Measurements from ENCODE around the gene GPRIN3.
"Not testable (repeated sequence)": the region's sequence is repeated elsewhere in the genome, so short reads cannot be mapped to it uniquely, and the experiment has no call there.

Gene GPRIN3

DNA sequence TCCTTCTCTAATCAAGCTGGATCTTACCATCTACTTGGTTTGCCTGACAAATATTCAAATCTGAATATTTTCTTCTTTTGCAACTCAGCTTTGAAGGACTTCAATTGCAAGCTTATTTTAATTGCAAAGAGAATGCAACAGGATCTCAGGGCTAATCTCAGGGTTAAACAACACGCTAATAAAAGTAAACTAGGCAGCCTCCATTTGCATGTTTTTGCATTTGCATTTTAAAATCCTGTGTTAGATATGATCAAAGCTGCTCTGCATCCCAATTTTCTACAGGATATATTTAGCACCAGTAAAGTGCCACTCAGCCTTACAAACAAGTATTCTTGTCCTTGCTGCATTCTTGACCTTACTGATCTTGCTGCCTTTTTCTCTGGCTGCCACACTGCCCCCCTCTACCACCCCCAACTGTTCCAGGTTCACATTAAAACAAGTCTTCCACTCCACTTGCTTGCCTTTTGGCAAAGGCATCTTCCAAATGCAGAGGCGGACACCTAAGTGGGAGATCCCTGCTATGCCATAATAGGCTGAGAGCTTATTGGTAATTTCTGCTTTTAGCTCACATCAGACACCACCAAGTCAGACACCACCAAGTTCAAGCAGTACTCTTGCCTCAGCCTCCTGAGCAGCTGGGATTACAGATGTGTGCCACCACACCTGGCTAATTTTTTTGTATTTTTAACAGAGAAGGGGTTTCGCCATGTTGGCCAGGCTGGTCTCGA, 48.1 kb downstream of the GPRIN3 start:
- H3K9ac ChIP-seq (ENCODE audit: insufficient read length, low read depth), result no peak overlapping the region
- no peaks in the 10 kb centered on the region for H3K4me1 ChIP-seq (ENCODE audit: insufficient read depth, insufficient read length)

DNA sequence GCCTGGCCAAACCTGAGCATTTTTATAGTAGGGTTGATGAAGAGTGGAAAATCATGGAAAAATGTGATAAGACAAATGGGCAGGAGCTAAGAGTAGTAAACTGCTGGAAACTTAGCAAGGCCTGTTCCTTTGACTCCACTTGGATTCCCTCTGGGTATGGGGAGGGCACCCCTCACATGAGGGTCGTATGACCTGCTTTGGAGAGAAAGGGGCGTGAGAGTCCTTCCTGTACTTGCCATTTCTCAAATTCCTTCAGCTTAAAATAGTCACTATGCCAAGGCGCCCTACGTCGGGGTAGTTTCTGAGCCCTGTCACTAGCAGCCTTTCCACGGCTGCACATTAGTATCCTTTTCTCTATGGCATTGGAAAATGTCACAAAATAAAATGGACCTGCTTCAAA, 49.1 kb downstream of the GPRIN3 start:
- DNase-seq (ENCODE audit: low read depth, low spot score), result no peak
- no peak overlapping the region for H3K4me3 ChIP-seq (ENCODE audit: insufficient read length, low read depth)
- no peaks in the 10 kb centered on the region for H3K9me3 ChIP-seq (ENCODE audit: insufficient read depth, low read length)
- H3K27me3 ChIP-seq (ENCODE audit: insufficient read depth, insufficient read length), result no peaks in the 10 kb centered on the region
- no peaks in the 10 kb centered on the region for H3K4me1 ChIP-seq (ENCODE audit: insufficient read depth, insufficient read length)
- TF ChIP-seq SUZ12 (IDR thresholded peaks at IDR 0.05; ENCODE audit: extremely low read depth, insufficient read depth, insufficient read length) (no peak), YY1 (IDR thresholded peaks at IDR 0.05; ENCODE audit: insufficient read depth, insufficient read length) (no peak), ZNF274 (IDR thresholded peaks at IDR 0.05; ENCODE audit: low read depth, low read length) (no peak)
- H3K36me3 ChIP-seq (ENCODE audit: insufficient read depth, insufficient read length, low read length), result no peaks in the 10 kb centered on the region
- no peak overlapping the region for H3K9ac ChIP-seq (ENCODE audit: insufficient read length, low read depth)

More for the DNA sequence above, 48.1 kb downstream of the GPRIN3 start:
- Histone ChIP-seq H3K9me3 (ENCODE audit: insufficient read depth, low read length) (no peaks in the 10 kb centered on the region), H3K27me3 (ENCODE audit: insufficient read depth, insufficient read length) (no peaks in the 10 kb centered on the region), H3K36me3 (ENCODE audit: insufficient read depth, insufficient read length, low read length) (no peaks in the 10 kb centered on the region), H3K4me3 (ENCODE audit: insufficient read length, low read depth) (no peak overlapping the region)
- DNase-seq (ENCODE audit: low read depth, low spot score), result no peak
- no peak for TF ChIP-seq SUZ12 (IDR thresholded peaks at IDR 0.05; ENCODE audit: extremely low read depth, insufficient read depth, insufficient read length)

DNA sequence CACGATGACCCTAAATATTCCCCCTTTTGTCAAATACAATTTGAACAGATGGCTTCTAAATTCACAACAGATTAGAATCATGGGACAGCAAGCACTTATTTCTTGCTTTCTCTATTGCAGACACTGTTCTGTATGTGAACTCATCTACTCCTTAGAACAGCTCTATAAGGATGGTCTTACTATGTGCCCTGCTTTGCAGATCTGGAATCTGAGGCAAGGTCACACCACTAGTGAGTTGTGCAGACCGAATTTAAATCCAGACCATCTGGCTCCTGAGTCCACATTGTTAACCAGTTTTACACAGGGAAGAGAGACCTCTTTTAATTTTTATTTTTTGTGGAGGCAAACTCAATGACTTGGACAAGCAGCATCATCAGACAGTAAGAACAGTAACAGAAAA, 50.2 kb downstream of the GPRIN3 start:
- Histone ChIP-seq H3K4me1 (ENCODE audit: insufficient read depth, insufficient read length) (no peaks in the 10 kb centered on the region), H3K9me3 (ENCODE audit: insufficient read depth, low read length) (no peaks in the 10 kb centered on the region), H3K36me3 (ENCODE audit: insufficient read depth, insufficient read length, low read length) (no peaks in the 10 kb centered on the region), H3K27me3 (ENCODE audit: insufficient read depth, insufficient read length) (no peaks in the 10 kb centered on the region), H3K4me3 (ENCODE audit: insufficient read length, low read depth) (no peak overlapping the region), H3K9ac (ENCODE audit: insufficient read length, low read depth) (no peak overlapping the region)
- TF ChIP-seq YY1 (IDR thresholded peaks at IDR 0.05; ENCODE audit: insufficient read depth, insufficient read length) (no peak), SUZ12 (IDR thresholded peaks at IDR 0.05; ENCODE audit: extremely low read depth, insufficient read depth, insufficient read length) (no peak), ZNF274 (IDR thresholded peaks at IDR 0.05; ENCODE audit: low read depth, low read length) (no peak)
- DNase-seq (ENCODE audit: low read depth, low spot score), result no peak

DNA sequence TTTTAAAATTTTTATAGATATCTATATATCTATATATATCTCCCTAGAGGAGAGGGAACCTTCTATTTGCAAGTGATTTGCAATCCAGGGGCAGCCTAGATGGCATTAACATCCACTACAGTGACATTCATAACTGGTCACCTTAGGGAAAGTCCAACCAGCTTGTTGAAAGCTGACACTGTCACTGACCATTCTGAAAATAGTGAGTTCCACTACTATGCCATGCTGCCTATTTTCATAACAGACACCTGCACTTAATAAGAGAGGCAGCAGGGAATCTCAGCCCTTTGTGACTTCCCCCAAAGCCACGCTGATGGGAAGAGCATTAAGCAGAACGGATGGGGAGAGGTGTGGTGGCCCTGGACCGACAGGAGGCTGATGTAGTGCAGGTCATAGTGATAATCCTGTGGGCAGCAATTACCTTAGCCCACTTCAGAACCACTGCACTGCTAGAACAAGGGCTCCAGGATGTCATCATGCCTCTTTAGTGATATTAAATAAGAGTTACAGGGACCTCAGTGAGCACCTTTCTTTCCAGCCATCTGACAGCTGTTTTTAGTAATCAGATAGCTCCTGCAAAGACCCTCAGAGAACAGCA, 51.3 kb downstream of the GPRIN3 start:
- Histone ChIP-seq H3K36me3 (ENCODE audit: insufficient read depth, insufficient read length, low read length) (no peaks in the 10 kb centered on the region), H3K27me3 (ENCODE audit: insufficient read depth, insufficient read length) (no peaks in the 10 kb centered on the region), H3K4me3 (ENCODE audit: insufficient read length, low read depth) (no peak overlapping the region), H3K4me1 (ENCODE audit: insufficient read depth, insufficient read length) (no peaks in the 10 kb centered on the region), H3K9me3 (ENCODE audit: insufficient read depth, low read length) (no peaks in the 10 kb centered on the region), H3K9ac (ENCODE audit: insufficient read length, low read depth) (no peak overlapping the region)
- DNase-seq (ENCODE audit: low read depth, low spot score), result no peak
- TF ChIP-seq SUZ12 (IDR thresholded peaks at IDR 0.05; ENCODE audit: extremely low read depth, insufficient read depth, insufficient read length) (no peak), ZNF274 (IDR thresholded peaks at IDR 0.05; ENCODE audit: low read depth, low read length) (no peak), YY1 (IDR thresholded peaks at IDR 0.05; ENCODE audit: insufficient read depth, insufficient read length) (no peak)

DNA sequence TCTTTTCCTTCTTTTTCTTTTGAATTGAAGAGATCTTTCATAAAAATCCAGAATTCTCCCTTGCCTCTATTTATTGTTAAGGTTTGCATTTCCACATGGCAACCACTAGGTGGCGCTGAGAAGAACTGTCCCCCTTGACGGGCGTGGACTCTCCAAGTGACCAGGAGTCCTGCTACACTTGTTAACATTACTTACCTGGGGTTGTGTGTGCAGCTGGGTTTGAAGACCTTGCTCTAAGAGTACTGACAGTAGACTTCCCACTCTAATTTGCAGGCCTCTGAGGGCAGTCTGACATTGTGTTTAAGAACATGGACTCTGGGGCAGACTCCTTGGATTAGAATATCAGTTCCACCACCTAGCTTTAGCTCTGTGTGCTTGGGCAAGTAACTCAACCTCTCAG, 52.8 kb downstream of the GPRIN3 start:
- Histone ChIP-seq H3K9ac (ENCODE audit: insufficient read length, low read depth) (no peak overlapping the region), H3K9me3 (ENCODE audit: insufficient read depth, low read length) (no peaks in the 10 kb centered on the region), H3K36me3 (ENCODE audit: insufficient read depth, insufficient read length, low read length) (no peaks in the 10 kb centered on the region), H3K4me3 (ENCODE audit: insufficient read length, low read depth) (no peak overlapping the region), H3K4me1 (ENCODE audit: insufficient read depth, insufficient read length) (no peaks in the 10 kb centered on the region), H3K27me3 (ENCODE audit: insufficient read depth, insufficient read length) (no peaks in the 10 kb centered on the region)
- no peak for TF ChIP-seq ZNF274 (IDR thresholded peaks at IDR 0.05; ENCODE audit: low read depth, low read length)
- no peak for TF ChIP-seq YY1 (IDR thresholded peaks at IDR 0.05; ENCODE audit: insufficient read depth, insufficient read length)
- TF ChIP-seq SUZ12 (IDR thresholded peaks at IDR 0.05; ENCODE audit: extremely low read depth, insufficient read depth, insufficient read length), result no peak
- DNase-seq (ENCODE audit: low read depth, low spot score), result no peak

DNA sequence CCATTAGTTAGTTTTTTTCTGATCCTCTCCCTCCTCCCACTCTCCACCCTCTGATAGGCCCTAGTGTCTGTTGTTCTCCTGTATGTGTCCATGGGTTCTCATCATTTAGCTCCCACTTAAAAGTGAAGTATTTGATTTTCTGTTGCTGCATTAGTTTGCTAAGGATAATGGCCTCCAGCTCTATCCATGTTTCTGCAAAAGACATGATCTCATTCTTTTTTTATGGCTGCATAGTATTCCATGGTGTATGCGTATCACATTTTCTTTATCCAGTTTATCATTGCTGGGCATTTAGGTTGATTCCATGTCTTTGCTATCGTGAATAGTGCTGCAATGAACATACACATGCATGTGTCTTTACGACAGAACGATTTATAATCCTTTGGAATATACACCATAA, 53.3 kb downstream of the GPRIN3 start:
- H3K9me3 ChIP-seq (ENCODE audit: insufficient read depth, low read length); H3K4me1 ChIP-seq (ENCODE audit: insufficient read depth, insufficient read length); H3K9ac ChIP-seq (ENCODE audit: insufficient read length, low read depth); H3K4me3 ChIP-seq (ENCODE audit: insufficient read length, low read depth); H3K36me3 ChIP-seq (ENCODE audit: insufficient read depth, insufficient read length, low read length); H3K27me3 ChIP-seq (ENCODE audit: insufficient read depth, insufficient read length); DNase-seq (ENCODE audit: low read depth, low spot score): not testable (repeated sequence)

DNA sequence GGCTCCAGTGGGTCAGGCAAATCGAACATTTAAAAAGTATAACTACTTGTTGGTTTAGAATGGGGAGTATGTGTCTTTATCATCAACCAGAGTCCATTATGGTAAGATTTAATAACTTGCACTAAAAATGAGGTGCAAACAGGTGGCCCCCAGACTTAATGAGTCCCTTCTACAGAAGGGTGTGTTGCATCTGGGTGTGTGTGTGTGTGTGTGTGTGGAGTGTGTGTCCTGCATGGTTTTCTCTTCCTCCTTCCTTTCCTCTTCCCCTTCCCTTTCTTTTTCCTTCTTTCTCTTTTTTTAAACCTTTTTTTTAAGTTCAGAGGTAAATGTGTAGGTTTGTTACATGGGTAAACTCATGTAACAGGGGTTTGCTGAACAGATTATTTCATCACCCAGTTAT, 53.7 kb downstream of the GPRIN3 start:
- H3K4me1 ChIP-seq (ENCODE audit: insufficient read depth, insufficient read length), result no peaks in the 10 kb centered on the region
- no peak overlapping the region for H3K4me3 ChIP-seq (ENCODE audit: insufficient read length, low read depth)

More for the DNA sequence above, 53.7 kb downstream of the GPRIN3 start:
- no peak for DNase-seq (ENCODE audit: low read depth, low spot score)
- TF ChIP-seq SUZ12 (IDR thresholded peaks at IDR 0.05; ENCODE audit: extremely low read depth, insufficient read depth, insufficient read length) (no peak), YY1 (IDR thresholded peaks at IDR 0.05; ENCODE audit: insufficient read depth, insufficient read length) (no peak), ZNF274 (IDR thresholded peaks at IDR 0.05; ENCODE audit: low read depth, low read length) (no peak)
- no peak overlapping the region for H3K9ac ChIP-seq (ENCODE audit: insufficient read length, low read depth)
- H3K27me3 ChIP-seq (ENCODE audit: insufficient read depth, insufficient read length), result no peaks in the 10 kb centered on the region
- H3K36me3 ChIP-seq (ENCODE audit: insufficient read depth, insufficient read length, low read length), result no peaks in the 10 kb centered on the region
- H3K9me3 ChIP-seq (ENCODE audit: insufficient read depth, low read length), result no peaks in the 10 kb centered on the region
